ENCODE measurements around the gene ST3GAL4. TPM values are rescaled to one million over a fixed set of nuclear protein-coding genes. Genes with fewer than 3 reads are reported as not detected.

Gene ST3GAL4
- total and polyA plus RNA-seq, 5 experiments from 2014 or later: 1.1 to 6.6 (median 2.1) TPM

Other genes with a start within 250 kb of the ST3GAL4 start
- 10 to 100 TPM; 43.8 to 47.9 TPM for gene RPUSD4, start 144.0 kb upstream of the ST3GAL4 start, total RNA-seq
- gene RPUSD4, start 144.0 kb upstream of the ST3GAL4 start, polyA plus RNA-seq: 10 to 100 TPM; 18.1 to 21.7 (median 18.8) TPM
- 10 to 100 TPM in 1 of 2 experiments, 1 to 10 TPM in 1; 9.4 to 12.4 TPM for gene FAM118B, start 143.9 kb upstream of the ST3GAL4 start, total RNA-seq
- gene FAM118B, start 143.9 kb upstream of the ST3GAL4 start, polyA plus RNA-seq: 10 to 100 TPM in 2 of 3 donors, 1 to 10 TPM in 1; 8.9 to 16.3 (median 13.7) TPM
- 100 to 1,000 TPM; 156 to 160 TPM for gene SRPRA, start 86.8 kb upstream of the ST3GAL4 start, total RNA-seq
- 100 to 1,000 TPM in 1 of 3 donors, 10 to 100 TPM in 2; 92.3 to 134 (median 95.7) TPM for gene SRPRA, start 86.8 kb upstream of the ST3GAL4 start, polyA plus RNA-seq
- gene FOXRED1, start 86.5 kb upstream of the ST3GAL4 start, total RNA-seq: 10 to 100 TPM; 35.5 to 44.2 TPM
- gene FOXRED1, start 86.5 kb upstream of the ST3GAL4 start, polyA plus RNA-seq: 10 to 100 TPM; 23.5 to 28.7 (median 28.3) TPM
- gene TIRAP, start 72.6 kb upstream of the ST3GAL4 start, total RNA-seq: 10 to 100 TPM; 19.0 to 22.1 TPM
- gene TIRAP, start 72.6 kb upstream of the ST3GAL4 start, polyA plus RNA-seq: 10 to 100 TPM in 1 of 3 donors, 1 to 10 TPM in 2; 7.4 to 11.6 (median 8.3) TPM
- gene DCPS, start 51.6 kb upstream of the ST3GAL4 start, total RNA-seq: 10 to 100 TPM; 13.9 to 17.4 TPM
- gene DCPS, start 51.6 kb upstream of the ST3GAL4 start, polyA plus RNA-seq: 10 to 100 TPM; 36.7 to 47.2 (median 37.3) TPM

Data from naive thymus-derived CD8-positive, alpha-beta T cell (primary cell).